ENCODE results near the gene CELSR1.

CELSR1 gene

DNA sequence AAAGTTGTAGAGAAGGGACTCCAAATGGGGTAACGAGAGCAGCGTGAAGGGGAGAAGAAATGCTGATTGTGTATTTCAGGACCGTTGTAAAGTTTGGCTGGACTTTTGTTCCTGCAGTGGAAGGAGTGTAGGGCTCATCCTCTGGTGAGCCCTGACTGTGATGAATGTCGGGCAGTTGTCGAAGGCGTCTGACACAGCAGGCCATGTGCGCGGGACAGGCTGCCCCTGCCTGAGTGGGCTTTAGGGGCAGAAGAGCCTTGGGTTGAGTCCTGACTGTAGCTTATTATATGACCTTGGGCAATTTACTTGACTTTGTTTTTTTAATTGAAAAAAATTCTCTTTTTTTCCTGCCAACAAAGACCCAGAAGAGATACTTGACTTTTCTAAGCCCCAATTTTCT lies 198.8 kb downstream of the CELSR1 start:
- DNase-seq: no peak
- intact Hi-C loops (cut with DNase I): loop anchor here (10.0 kb wide), 1 partner anchor 344 kb away; no protein-coding TSS in a partner anchor

DNA sequence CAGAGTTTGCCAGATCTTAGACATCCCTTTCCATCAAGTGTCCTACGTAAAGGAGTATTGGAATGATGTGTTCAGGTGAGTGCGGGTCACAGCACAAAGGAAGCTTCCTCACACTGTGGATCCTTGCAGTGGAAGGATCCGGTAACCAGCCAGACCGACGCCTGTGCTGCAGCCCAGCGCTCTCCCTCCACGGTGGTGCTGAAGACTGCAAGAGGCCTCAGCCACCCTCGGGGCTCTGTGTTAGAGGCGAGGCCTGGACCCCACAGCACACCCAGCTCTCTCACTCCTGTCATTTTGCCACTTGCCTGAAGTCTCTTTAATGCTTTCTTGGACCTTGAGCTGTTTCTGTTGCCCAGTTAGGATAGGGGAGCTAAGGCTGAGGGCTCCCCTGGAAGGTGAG lies 199.6 kb downstream of the CELSR1 start:
- intact Hi-C loops (cut with DNase I): loop anchor here (10.0 kb wide), 1 partner anchor 343 kb away; no protein-coding TSS in a partner anchor

DNA sequence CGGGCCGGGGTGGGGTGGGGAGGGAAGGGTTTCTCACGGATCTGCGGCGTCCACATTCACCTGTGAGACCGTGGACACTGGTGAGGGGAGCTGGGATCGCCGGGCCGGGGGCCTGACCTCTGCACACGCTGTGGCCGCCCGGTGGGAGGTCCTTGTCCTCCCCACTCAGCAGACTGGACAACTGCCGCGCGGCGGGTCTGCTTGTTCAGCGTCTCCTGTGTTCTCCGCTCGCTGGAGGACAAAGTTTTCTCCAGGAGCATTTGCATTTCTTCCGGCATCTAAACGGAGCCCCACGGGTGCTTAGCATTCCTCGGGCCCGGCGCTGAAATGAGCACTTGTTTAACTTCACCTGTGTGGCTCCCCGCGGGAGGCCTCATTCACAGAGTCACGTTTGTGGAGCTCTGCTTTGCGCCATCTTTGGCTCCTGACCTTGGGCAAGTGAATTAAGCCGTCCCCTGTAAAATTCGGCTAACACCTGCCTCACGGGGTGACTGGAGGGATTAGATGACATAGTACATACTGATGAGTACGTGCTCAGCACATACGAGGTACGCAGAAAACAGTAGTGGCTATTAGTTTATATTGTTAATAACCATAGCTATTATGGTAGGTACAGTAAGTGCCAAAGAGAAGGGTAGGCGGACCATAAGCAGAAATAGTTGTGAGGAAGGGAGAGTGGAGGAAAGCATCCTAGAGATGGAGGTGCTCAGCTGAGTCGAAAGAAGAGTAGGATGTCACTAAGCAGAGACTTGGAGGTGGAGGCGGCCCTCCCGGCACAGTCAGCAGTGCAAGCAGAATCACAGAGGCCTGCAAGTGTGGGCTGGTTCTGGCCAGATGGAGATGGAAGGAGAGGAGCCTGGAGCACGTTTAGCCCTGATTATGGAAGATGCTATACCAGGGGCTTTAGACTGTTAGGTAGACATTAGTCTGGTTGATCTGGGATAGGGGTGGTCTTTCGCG lies 201.0 kb downstream of the CELSR1 start:
- peak in 35 of 42 donors; percentile 15 to 82 (median 57) for DNase-seq

More for the DNA sequence above, 199.6 kb downstream of the CELSR1 start:
- no peak for DNase-seq

DNA sequence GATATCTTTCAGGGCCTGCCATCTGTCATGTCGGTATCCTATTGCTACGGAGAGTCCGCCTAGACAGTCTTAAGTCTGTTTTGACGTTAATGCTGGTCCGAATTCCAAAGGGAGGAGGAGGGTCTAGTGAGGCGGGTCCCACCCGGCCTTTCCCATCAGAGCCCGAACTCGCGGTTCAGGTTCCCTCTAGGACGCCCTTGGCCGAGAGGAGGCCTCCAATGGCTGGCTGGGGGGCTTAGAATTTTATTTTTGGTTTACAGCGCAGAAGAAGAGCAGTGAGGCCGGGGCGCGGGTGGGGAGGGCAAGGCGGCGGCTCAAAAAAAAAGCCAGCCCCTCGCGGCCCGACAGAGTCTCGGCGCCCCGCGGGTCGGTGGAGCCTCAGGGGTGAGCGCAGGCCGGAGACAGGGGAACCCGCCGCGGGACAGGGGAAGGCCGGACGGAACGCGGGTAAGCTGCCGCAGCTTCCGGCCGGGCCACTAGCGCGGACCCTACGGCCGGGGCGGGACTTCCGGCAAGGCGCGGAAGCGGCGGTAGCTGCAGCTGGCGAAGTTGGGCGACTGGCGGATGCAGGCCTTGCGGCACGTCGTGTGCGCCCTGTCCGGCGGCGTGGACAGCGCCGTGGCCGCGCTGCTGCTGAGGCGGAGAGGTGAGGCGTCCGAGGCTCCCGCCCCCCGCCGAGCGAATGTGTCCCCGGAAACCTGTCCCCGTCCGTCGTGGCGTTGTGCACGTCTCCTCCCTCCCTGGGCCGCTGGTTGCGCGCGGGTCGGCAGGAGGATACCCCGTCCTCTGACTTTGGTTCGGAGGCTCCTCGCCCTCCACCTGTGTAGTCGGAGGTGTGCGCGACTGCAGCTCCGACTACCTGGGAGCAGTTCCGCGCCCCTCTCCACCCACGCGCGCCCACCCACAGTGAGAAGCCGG lies 202.0 kb downstream of the CELSR1 start, which contains the start of gene TRMU:
TSS of gene TRMU (plus strand) at position 514 of the 918 bp plus-strand sequence. CDS start at position 565, 51 bp downstream.
- DNase-seq: peak; percentile 49 to 95 (median 87)
- intact Hi-C loops (cut with DNase I): loop anchor here (10.0 kb wide), 1 partner anchor 341 kb away; no protein-coding TSS in a partner anchor

More for the DNA sequence above, 201.0 kb downstream of the CELSR1 start:
- intact Hi-C loops (cut with DNase I): loop anchor here (10.0 kb wide), 1 partner anchor 342 kb away; no protein-coding TSS in a partner anchor

- DNase-seq: no peak
- intact Hi-C loops (cut with DNase I): loop anchor here (10.0 kb wide), 1 partner anchor 337 kb away; no protein-coding TSS in a partner anchor
Measured at GRCh38 chr22:46331496-46331895, 205.9 kb downstream of the CELSR1 start.

DNA sequence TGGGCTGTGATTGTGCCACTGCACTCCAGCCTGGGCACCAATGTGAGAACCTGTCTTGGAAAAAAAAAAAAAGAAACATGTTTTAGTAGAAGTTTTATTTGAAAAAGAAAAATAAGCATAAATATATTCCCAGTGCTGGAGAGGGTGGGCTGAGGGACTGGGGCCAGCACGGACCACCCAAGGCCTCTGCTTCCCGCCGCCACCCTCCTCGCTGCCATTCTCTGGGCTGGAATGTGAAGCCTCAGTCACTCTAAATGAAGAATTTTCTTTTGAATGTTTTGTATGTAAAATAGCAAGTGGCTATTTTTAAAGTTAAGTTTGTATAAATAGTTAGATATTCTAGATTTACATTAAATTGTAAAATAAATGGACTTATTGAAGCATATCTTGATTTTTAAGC lies 207.0 kb downstream of the CELSR1 start:
- intact Hi-C loops (cut with DNase I): loop anchor here (10.0 kb wide), 1 partner anchor 336 kb away; no protein-coding TSS in a partner anchor
- DNase-seq: no peak

GRCh38 chr22:46329616-46330015 lies 207.8 kb downstream of the CELSR1 start:
- intact Hi-C loops (cut with DNase I): loop anchor here (10.0 kb wide), 1 partner anchor 335 kb away; no protein-coding TSS in a partner anchor

GRCh38 chr22:46328797-46329196 lies 208.6 kb downstream of the CELSR1 start:
- DNase-seq: no peak
- intact Hi-C loops (cut with DNase I): no loop called here

More at GRCh38 chr22:46329616-46330015, 207.8 kb downstream of the CELSR1 start:
- no peak for DNase-seq

DNA sequence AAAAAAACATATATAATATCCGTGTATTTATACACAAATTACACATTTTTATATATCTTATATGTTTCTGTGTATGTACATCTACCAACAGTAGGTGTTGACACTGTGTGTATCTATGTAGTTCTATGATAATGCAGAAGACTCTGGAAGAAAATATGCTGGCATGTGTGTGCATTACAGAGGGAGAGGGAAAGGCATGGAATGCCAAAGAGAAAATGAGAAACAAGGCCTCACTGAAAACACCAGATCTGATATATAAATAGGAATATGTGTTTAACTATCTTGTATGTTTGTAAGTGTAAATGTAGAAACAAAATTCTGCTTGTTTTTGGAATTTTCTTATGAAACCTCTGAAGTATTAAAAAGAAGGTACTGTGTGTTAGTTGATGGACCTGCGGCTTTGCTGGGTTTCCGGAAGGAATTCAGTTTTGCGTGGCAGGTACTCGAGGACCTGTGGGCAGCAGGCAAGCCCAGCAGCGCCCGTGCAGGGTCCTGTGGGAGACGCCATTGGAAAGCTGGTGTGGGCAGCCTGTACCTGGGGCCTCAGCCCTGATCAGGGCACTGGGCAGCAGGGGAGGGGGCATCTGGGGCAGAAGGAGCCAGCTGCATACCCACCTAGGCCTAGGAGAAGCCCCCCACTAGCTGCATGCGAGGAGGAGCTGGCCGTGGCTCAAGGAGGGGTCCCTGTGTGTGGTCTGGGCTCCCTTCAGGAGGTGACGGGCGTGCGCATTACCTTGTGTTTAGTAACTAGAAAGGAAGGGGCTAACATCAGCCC lies 209.5 kb downstream of the CELSR1 start:
- intact Hi-C loops (cut with DNase I): no loop called here
- no peak for DNase-seq

- intact Hi-C loops (cut with DNase I): no loop called here
- DNase-seq: no peak
Measured at GRCh38 chr22:46326066-46326680, 211.2 kb downstream of the CELSR1 start.

DNA sequence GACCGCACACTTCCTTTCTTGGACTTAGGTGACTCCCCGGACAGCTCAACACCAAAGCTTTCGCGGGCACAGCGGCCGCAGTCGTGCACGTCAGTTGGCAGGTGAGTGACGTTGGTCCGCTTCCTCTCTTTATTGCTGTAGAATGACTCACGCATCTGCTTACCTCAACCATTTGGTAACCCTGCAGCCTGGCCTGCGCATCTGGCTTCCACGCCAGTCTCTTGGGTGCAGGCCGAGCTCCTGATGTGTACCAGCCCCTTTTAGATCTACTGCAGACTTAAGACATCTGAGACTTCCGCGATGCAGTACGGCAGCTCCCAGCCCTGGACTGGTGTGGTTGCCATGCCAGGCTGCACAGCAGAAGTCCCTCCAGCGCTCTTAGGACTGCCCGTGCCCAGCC lies 214.3 kb downstream of the CELSR1 start:
- intact Hi-C loops (cut with DNase I): no loop called here
- no peak for DNase-seq

DNA sequence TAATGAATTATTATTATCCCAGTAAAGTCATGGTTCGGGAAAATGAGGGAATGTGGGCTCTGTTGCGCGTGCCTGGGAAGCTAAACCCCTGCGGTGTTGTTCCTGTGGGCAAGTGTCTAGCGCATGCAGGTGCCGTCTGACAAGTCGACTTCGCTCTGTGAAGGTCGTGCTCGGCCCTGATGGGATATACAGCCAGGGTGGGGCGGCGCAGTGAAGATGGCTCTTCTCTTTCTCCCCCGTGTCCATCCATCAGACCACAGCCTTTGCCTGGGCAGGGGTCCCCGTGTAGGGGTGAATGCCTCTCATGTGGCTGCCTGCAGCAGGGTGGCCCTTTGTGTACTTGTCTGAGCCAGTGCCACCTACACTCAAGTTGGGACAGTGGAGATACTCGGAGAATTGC lies 214.7 kb downstream of the CELSR1 start:
- intact Hi-C loops (cut with DNase I): no loop called here

GRCh38 chr22:46320716-46321386 lies 216.6 kb downstream of the CELSR1 start:
- intact Hi-C loops (cut with DNase I): no loop called here
- DNase-seq: no peak

More for the DNA sequence above, 214.7 kb downstream of the CELSR1 start:
- no peak for DNase-seq

- no peak for DNase-seq
- intact Hi-C loops (cut with DNase I): no loop called here
Measured at GRCh38 chr22:46320166-46320710, 217.2 kb downstream of the CELSR1 start.

DNA sequence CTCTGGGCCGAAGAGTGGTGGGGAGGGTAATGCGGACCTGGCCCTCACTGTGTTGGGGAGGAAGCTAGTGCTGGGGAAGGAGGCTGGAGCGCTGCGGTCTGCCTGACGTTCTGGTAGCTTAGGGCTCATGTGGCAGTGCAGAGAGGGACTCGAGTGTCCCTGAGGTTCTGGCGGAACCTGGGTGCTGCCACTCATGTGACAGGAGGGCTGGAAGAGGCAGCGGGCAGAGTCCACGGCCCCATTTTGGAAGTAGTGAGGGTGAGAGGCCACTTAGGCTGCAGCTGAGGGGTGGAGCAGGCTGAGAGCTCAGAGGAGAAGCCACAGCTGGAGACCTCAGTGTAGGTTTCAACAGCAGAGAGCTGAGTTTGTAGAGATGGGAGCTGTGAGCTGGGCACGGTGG lies 218.1 kb downstream of the CELSR1 start:
- intact Hi-C loops (cut with DNase I): no loop called here
- no peak for DNase-seq

DNA sequence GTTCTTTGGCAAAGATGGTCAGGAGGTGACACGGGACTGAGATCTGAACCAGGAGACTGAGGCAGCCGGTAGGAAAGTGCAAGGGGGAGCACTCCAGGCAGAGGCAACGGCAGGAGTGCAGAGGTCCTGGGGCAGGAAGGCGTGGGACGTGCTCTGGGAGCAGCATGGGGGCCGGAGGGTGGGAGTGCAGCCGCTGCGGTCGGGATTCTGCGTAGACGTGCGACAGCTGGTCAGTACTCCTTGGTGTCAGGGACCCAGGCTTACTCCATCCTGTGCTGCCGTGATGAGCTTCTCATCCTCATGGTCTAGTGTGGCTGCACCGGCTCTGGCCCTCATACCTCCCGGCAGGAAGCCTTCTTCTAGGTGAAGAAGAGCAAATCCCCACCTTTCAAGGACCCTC lies 218.8 kb downstream of the CELSR1 start:
- DNase-seq: no peak
- intact Hi-C loops (cut with DNase I): no loop called here

GRCh38 chr22:46317646-46318045 lies 219.8 kb downstream of the CELSR1 start:
- intact Hi-C loops (cut with DNase I): no loop called here
- no peak for DNase-seq

All from head of caudate nucleus (tissue), 42 donors.